SKM-1 treated with dmso at 0.1 percent for 144 hours (cell line): ENCODE data around the gene OR6A2.
A peak's percentile ranks its signal among the peaks of the same experiment; 100 is the strongest.
"Not testable (repeated sequence)": the region's sequence is repeated elsewhere in the genome, so short reads cannot be mapped to it uniquely, and the experiment has no call there.

Experiments used
- DNase-seq: peaks from one replicate; lab custom pipeline; 2025; ENCODE audit not compliant: unreplicated experiment; lab: John Stamatoyannopoulos, UW

Gene OR6A2

DNA sequence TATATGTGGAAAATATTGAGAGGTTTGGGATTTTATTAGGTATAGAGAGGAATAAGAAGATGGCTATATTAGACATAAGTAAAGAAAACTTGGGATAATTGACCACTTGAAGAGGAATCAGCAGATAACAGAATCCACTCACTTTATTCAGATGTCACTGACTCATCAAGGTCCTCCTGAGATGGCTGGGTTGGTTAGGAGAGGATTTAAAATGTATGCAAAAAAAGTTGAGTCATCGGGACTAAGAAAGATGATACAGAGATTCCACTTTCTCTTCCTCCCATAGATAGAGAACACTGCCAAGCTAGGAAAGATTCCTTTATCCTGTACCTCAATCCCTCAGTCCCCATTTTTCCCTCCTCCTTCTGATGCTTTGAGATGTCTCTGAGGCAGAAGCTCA is at the start of gene OR6A2:
Gene OR6A2 (minus strand): TSS at position 288 of the 400 bp plus-strand sequence. CDS start 3,981 bp downstream, outside the sequence.
- no peak for DNase-seq

DNA sequence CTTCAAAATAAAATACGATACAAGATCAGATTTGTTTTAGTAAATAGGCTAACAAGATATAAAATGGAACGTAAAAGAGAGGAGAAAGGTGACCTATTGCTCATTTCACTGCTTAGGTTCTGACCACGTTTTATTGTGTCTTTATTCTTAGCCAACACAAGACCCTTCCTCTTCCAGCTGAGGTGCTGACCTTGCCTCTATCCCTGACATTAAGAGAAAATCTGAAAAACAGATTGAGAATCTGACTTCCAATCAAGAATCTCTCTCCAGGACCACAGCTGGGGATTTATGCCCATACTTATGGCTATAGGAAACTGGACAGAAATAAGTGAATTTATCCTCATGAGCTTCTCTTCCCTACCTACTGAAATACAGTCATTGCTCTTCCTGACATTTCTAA is 45.9 kb upstream of the OR6A2 start, which contains the start of gene OR10A5:
Gene OR10A5 (plus strand): TSS at position 301 of the 400 bp plus-strand sequence. CDS start 0 bp downstream, at position 301.
- no peak for DNase-seq

DNA sequence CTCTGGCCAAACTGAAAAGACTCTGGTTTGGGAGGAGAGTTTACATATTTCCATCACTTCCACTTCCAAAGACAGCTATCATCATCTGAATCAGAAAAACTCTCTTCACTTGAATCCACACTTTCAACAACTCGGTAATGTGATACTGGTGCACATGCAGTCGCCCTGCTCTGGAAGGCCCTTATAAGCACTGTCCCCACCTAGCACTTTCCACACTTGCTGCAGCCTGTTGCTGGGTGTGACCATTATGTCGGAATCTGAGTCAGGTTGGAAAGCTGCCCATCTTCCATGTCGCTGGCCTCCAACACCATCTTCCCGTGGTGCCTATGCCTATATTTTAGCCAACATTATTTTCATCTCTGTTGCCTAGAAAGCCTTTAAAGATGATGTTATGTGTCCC is 44.9 kb upstream of the OR6A2 start:
- DNase-seq, result no peak

GRCh38 chr11:6843670-6844069 is 44.2 kb upstream of the OR6A2 start:
- no peak for DNase-seq

DNA sequence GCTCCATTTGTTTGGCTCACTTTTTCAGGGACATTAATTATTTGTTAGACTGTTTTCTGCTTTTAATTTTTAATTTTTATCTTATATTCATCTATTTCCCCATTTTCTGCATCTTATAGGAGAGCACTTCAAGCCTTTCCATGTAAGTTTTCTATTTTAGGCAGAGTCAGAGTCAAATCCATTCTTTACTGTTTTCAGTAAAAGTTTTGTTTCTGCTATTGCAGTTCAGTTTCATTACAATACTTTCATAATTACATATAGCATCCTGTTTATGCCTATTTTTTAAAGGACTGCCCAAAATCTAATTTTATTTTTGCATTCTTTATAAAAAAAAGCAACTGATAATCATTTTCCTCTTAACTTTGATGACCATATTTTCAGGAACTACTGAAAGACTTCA is 42.2 kb upstream of the OR6A2 start:
- DNase-seq, result no peak

- peak; percentile 15 for DNase-seq
Measured at GRCh38 chr11:6834021-6834420, 34.5 kb upstream of the OR6A2 start.

DNA sequence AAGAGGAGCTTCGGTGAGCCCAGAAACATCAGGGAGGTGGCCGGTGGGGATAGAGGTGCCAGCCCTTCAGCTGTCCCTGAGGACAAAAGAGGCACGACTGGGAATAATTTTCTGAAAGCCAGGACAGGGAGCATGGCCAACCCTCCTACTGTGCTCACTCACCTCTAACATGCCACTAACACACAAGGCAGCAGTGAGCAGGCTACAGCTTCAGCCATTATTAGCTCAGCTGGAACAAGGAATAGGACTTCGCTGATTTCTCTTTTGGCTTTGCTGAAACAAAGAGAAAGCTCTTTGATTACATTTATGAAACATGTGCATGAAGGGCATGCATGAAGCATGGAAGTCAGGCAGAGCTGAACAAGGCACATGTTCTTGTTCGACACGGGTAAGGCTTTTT is 33.9 kb upstream of the OR6A2 start:
- DNase-seq, result no peak

DNA sequence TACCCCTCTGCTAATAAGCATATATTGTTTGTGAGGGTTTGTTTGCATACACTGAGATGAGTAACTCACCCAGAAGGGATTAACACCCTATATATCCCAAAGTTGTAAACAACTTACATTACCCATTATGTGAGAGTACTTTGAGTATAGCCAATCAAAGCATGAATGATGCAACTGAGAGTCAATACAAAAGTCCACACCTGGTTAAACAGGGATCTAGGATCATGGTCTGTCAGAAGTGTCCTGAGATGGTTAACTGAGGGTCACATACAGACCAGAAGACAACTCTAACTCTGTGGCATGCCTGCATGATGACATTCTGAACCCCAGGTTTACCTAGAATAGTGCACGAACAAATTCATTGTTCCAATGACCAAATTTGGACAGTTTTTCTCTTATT is 28.6 kb upstream of the OR6A2 start:
- no peak for DNase-seq

DNA sequence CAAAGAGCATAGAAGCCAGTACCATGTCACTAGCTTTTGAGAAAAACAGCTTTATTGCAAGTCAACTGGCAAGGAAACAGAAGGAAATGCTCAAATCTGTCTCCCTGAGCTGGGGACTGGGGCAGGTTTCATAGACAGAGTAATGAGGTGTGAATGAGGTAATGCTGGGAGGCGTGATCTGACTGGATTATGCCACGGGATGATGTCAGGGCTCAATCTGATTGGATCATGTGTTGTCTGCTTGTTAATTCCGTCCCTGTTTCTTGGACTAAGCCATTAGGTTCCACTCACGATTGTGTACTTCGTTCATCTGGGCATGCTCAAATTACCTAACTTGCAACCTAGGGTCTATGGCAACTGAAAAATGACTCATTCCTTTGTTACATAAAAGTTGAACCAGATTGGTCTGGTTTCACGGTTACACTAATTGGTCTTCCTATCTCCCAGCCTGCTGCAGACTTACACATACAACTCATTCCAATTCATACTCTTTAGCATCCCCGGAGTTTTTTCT is 25.8 kb upstream of the OR6A2 start:
- DNase-seq, result no peak

GRCh38 chr11:6824136-6824823 is 24.8 kb upstream of the OR6A2 start:
- DNase-seq, result no peak

DNA sequence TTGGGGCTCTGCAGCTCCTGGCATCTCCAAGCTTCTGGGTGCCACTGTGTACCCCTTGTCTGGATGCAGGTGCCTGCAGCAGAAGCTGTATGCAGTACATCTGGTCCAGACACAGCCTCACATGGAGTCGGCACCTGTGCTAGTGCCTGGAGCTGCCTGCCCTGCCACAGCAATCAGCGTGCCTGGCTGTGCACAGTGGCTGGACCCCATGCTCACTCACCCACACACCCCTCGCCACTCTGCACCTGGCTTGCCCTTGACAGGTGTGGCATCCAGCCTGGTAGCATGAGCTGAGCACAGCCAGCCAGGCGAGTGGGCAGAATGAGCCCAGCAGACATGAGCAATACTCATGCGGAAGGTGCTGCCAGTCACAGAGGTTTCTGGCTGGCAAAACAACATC is 19.5 kb upstream of the OR6A2 start:
- DNase-seq, result no peak

DNA sequence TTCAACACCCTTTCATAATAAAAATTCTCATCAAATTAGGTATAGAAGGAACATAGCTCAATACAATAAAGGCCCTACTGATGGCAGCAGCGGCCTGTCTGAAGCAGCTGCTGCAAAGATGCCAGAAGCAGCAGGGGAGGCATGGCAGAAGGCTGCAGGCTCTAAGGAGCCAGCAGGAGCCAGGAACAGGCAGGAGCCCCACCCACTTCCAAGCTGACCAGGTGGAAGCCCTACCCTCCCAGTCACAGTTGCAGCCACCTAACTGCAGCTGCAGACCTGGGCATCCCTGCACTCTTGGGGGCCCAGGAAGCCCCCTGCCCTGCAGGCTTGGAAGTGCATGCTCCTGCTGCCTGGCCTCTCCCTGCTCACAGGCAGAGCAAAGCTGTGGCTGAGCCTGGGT is 18.2 kb upstream of the OR6A2 start:
- no peak for DNase-seq

GRCh38 chr11:6813656-6814055 is 14.2 kb upstream of the OR6A2 start:
- no peak for DNase-seq

DNA sequence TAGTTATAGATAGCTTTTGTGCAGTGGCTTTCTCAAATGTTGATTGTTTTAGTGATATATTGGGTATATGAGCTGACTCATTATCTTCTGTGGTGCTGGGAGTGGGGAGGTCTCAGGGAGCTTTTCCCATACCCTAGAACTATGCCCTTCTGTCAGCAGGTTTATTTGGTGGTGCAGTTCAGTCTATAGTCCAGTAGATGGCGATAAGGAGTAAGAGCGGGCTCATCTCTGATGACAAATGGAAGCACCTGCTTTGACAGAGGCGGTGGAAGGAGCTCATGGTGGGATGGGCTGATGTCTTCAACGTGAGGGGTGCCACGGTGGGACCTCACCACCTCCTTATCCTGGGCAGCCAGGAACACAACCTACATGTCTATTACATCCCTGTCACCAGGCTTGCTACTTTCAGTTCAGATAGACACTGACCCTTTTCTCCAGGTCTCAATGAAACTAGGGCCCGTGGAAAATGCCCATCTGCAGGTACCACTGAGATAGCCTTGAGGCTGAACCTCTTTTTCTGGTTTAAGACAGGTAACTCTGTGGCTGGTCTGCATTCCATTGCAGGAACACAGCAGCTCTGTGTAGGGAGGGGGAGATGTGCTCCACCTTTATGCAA is 13.0 kb upstream of the OR6A2 start:
- peak; percentile 54 for DNase-seq

DNA sequence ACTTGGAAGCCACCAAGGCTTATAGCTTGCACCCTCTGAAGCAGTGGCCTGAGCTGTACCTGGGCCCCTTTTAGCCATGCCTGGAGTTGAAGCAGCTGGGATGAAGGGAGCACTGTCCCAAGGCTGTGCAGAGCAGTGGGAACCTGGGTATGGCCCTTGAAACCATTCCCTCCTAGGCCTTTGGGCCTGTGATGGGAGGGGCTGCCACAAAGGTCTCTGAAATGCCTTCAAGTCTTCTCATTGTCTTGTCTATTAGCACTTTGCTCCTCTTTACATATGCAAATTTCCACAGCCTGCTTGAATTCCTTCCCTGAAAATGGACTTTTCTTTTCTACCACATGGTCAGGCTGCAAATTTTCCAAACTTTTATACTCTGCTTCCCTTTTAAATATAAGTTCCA is 1.6 kb upstream of the OR6A2 start:
- not testable (repeated sequence) for DNase-seq

GRCh38 chr11:6794639-6795038 is 4.8 kb downstream of the OR6A2 start:
- DNase-seq, result no peak

GRCh38 chr11:6790546-6790945 is 8.9 kb downstream of the OR6A2 start:
- DNase-seq, result no peak

DNA sequence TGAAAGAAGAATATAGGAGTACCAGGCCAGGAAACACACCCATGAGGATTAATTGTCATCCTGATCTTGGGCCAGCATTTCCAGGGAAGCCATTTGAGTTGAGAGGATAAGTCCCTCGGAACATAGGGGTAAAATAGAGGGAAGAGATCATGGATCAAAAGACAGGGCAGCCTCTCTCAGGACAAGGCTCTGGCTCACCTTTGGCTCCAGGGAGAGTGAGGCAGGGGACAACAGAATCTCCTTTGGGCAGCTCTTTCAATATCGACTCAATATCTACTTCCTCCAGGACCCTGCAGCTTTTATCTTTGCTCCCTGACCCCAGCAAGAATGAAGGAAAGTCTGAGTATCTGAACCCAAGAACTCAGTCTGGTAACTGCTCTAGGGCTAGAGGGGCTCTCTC is 16.8 kb downstream of the OR6A2 start, which contains the start of gene OR2AG1:
Gene OR2AG1 (plus strand): TSS at position 301 of the 400 bp plus-strand sequence. CDS start 2,018 bp downstream, outside the sequence.
- DNase-seq, result no peak

- no peak for DNase-seq
Measured at GRCh38 chr11:6780829-6781228, 18.7 kb downstream of the OR6A2 start.

DNA sequence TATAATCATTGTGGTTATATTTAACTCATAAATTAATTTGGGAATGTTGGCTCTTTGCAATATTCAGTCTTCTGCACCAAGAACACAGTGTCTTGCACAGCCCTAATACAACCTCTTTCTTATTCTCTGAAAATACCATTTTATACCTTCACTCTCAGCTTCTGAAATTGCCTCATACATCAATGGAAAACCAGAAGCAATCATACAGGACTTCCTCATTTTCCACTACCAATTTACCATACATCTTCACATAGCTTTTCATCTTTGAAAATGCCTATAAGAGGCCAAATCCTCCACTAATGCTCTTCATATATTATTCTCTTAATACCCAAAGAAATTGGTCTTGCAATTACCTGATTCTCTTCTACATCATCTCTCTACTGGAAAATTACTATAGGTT is 21.0 kb downstream of the OR6A2 start:
- peak; percentile 66 for DNase-seq

DNA sequence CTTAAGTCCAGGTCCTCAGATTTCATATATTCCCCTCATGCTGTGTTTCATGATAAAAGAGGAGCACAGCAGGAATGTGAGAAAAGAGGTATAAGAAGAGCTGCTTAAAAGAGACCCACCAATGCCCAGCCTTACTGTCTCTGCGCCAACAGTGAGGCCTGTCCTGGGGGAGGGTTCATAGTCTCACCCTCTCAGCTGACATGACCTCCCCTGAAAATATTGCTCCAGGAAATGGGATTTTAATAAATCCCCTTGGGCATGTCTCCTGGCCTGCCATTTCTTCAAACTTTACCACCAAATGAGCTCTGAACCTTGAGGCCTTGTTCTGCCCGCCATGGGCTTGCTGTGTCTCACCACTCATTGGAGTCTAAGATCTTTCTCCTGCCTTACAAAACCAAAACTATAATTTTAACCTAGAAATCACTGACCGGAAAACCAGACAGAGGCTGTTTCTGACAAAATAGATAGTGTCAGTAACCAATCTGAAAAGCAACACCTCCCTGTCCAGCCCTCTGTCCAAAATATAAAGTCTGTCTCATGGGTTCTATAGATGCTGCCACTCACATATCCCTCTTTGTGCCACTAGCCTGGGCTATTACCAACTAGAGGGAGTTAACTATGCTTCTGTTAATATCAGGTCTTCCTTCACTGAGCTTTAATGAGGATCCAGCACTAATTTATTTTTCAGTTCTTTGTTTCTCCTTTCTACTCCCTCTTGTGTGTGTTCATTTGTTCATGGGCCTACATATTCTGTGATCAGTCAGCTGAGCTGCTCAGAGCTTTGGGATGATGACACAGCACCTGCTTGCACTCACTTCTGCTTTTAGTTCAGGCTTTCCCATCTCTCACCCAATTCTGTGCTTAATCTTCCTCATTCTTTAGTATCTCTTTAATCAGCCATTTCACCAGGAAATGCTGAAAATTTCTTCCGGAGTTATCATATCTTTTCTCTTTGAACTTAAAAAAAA is 27.3 kb downstream of the OR6A2 start, which contains the start of gene OR2AG2:
Gene OR2AG2 (minus strand): TSS at position 51 of the 968 bp plus-strand sequence. CDS start 3,019 bp downstream, outside the sequence.
- peak; percentile 88 for DNase-seq
